DOHH2 (cell line): ENCODE results near the gene CNTN1.

Experiments used
- H3F3A ChIP-seq: fragments of 200-600 bp; sonication (generic), shearing (Covaris generic); 2 replicates; pipeline ENCODE4 v1.6.0; 2016; ENCODE audit warnings: antibody characterized with exemption, mild to moderate bottlenecking; ENCODE audit not compliant: control insufficient read depth, insufficient read depth
- H3K27ac ChIP-seq: fragments of 200-600 bp; sonication (generic); 2 replicates; pipeline ENCODE4 v1.5.1; 2014; ENCODE audit warnings: low read depth, mild to moderate bottlenecking, low read length, moderate library complexity
- H3K27me3 ChIP-seq: fragments of 200-600 bp; sonication (generic); 2 replicates; pipeline ENCODE4 v1.6.1; 2014; ENCODE audit warnings: mild to moderate bottlenecking, low read length, mixed read lengths; ENCODE audit not compliant: control insufficient read depth
- H3K36me3 ChIP-seq: fragments of 200-600 bp; sonication (generic); 2 replicates; pipeline ENCODE4 v1.6.1; 2014; ENCODE audit warnings: mild to moderate bottlenecking, low read length, moderate library complexity, mixed read lengths; ENCODE audit not compliant: control insufficient read depth
- H3K4me1 ChIP-seq: fragments of 200-600 bp; sonication (generic); 2 replicates; pipeline ENCODE4 v1.6.1; 2014; ENCODE audit warnings: mild to moderate bottlenecking, low read length, mixed read lengths; ENCODE audit not compliant: control insufficient read depth
- H3K4me2 ChIP-seq: fragments of 200-600 bp; sonication (generic); 2 replicates; pipeline ENCODE4 v1.6.0; 2014; ENCODE audit warnings: mild to moderate bottlenecking, low read length, moderate library complexity
- H3K4me3 ChIP-seq: fragments of 200-600 bp; sonication (generic); 2 replicates; pipeline ENCODE4 v1.5.1; 2014; ENCODE audit warnings: mild to moderate bottlenecking, low read length, mixed read lengths
- H3K79me2 ChIP-seq: fragments of 200-600 bp; sonication (generic); 2 replicates; pipeline ENCODE4 v1.6.1; 2014; ENCODE audit warnings: mild to moderate bottlenecking, low read length, mixed read lengths; ENCODE audit not compliant: control insufficient read depth
- H3K9me2 ChIP-seq: fragments of 200-600 bp; sonication (generic); replicated peaks from 2 replicates; pipeline ENCODE4 v1.6.1; 2014; ENCODE audit warnings: mild to moderate bottlenecking, low read length, mixed read lengths; ENCODE audit not compliant: control insufficient read depth
- H3K9me3 ChIP-seq: fragments of 200-600 bp; sonication (generic); 2 replicates; pipeline ENCODE4 v1.6.1; 2014; ENCODE audit warnings: antibody characterized with exemption, low read length, mixed read lengths; ENCODE audit not compliant: control insufficient read depth, insufficient read depth
- H4K20me1 ChIP-seq: fragments of 200-600 bp; sonication (generic); 2 replicates; pipeline ENCODE4 v1.6.0; 2014; ENCODE audit warnings: low read depth, mild to moderate bottlenecking, antibody characterized with exemption, low read length, moderate library complexity; ENCODE audit not compliant: control insufficient read depth, insufficient read depth
- EZH2phosphoT487 ChIP-seq: fragments of 200-600 bp; sonication (generic); IDR thresholded peaks from 2 replicates; pipeline ENCODE4 v1.6.1; 2017; ENCODE audit warnings: borderline replicate concordance, mild to moderate bottlenecking, antibody characterized with exemption, low read length, moderate library complexity, mixed read lengths
- TF ChIP-seq, protein P1 (sequence below): fragments of 200-600 bp; sonication (generic); IDR thresholded peaks from one replicate; pipeline ENCODE4 v1.5.1; 2014; ENCODE audit warnings: antibody characterized with exemption, mild to moderate bottlenecking, low read depth, low read length; ENCODE audit not compliant: poor library complexity, severe bottlenecking

Gene CNTN1

DNA sequence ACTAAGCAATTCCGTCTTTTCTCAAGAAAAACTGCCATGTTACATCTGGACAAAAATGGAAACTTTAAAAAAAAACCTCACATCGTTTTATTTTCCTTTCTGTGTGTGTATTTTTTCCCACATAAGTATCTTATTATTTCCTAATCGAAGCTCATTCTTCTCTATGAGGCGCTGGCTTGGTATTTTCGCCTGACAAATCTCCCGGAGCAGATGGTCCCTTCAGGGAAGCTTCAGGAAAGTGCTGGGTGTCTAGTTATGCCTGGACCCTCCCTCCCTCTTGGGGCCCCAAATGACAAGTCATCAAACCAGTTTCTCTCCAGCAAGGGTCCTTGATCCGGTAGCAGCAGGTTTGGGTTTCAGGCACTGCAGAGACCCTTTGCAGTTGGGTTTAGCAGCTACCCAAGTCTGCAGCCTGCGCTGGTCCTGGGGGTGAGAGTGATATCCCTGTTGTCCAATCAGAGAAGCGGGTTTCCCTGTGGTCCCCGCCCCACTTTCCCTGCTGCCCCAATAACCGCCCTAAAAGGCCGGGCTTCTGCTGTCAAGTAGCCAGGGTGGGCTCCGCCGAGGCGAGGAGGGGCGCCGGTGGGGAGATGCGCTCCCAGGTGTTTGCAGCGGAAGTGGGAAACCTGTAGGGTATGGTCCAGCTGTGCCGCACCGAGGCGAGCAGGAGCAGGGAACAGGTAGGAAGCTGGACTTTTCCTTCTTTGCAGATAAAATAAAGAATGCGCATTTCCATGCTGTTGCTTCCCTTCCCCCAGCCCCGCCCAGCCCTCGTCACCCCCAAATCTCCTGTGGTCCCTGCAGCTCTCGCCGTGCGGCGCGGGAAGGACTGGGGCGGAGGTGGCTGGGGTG is at the start of gene CNTN1:
TSS of gene CNTN1 (plus strand) at position 527 of the 852 bp plus-strand sequence.
- TF ChIP-seq EZH2phosphoT487: no peak
- TF ChIP-seq, protein P1, sequence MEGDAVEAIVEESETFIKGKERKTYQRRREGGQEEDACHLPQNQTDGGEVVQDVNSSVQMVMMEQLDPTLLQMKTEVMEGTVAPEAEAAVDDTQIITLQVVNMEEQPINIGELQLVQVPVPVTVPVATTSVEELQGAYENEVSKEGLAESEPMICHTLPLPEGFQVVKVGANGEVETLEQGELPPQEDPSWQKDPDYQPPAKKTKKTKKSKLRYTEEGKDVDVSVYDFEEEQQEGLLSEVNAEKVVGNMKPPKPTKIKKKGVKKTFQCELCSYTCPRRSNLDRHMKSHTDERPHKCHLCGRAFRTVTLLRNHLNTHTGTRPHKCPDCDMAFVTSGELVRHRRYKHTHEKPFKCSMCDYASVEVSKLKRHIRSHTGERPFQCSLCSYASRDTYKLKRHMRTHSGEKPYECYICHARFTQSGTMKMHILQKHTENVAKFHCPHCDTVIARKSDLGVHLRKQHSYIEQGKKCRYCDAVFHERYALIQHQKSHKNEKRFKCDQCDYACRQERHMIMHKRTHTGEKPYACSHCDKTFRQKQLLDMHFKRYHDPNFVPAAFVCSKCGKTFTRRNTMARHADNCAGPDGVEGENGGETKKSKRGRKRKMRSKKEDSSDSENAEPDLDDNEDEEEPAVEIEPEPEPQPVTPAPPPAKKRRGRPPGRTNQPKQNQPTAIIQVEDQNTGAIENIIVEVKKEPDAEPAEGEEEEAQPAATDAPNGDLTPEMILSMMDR: no peak
- no peaks in the 10 kb centered on the region for H4K20me1 ChIP-seq
- H3K27me3 ChIP-seq: no peaks in the 10 kb centered on the region
- no peaks in the 10 kb centered on the region for H3K4me1 ChIP-seq
- H3K79me2 ChIP-seq: no peaks in the 10 kb centered on the region
- no peak within 1 kb of the TSS for H3K27ac ChIP-seq
- H3F3A ChIP-seq: no peaks in the 10 kb centered on the region
- no peak within 1 kb of the TSS for H3K4me2 ChIP-seq
- no peaks in the 10 kb centered on the region for H3K9me3 ChIP-seq
- H3K9me2 ChIP-seq: no peaks in the 10 kb centered on the region
- no peaks in the 10 kb centered on the region for H3K36me3 ChIP-seq
- no peak within 1 kb of the TSS for H3K4me3 ChIP-seq

DNA sequence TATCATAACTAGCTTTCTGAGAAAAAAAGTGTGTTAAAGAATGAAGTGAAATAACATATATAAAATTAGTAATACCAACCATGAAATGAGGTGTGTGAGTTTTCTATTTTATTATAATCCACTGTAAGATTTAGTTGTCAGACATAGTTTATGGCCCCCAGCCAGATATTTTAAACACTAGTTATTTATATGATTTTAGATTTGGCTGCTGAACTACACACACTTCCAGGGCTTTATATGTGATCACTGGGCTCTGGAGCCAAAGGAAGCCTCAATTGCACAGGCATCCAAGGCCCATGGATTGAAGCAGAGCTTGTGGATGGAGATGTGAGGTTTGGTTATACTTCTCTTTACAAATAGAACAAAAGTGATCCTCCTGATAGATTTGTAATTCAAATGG is 48.7 kb upstream of the CNTN1 start:
- H3F3A ChIP-seq: no peaks in the 10 kb centered on the region
- H3K27me3 ChIP-seq: no peaks in the 10 kb centered on the region
- H3K79me2 ChIP-seq: no peaks in the 10 kb centered on the region
- TF ChIP-seq EZH2phosphoT487: no peak
- TF ChIP-seq, protein P1: no peak
- no peaks in the 10 kb centered on the region for H4K20me1 ChIP-seq
- no peak overlapping the region for H3K4me2 ChIP-seq
- H3K4me1 ChIP-seq: no peaks in the 10 kb centered on the region
- no peaks in the 10 kb centered on the region for H3K9me3 ChIP-seq
- no peak overlapping the region for H3K4me3 ChIP-seq
- no peak overlapping the region for H3K27ac ChIP-seq
- no peaks in the 10 kb centered on the region for H3K36me3 ChIP-seq
- H3K9me2 ChIP-seq: no peaks in the 10 kb centered on the region

DNA sequence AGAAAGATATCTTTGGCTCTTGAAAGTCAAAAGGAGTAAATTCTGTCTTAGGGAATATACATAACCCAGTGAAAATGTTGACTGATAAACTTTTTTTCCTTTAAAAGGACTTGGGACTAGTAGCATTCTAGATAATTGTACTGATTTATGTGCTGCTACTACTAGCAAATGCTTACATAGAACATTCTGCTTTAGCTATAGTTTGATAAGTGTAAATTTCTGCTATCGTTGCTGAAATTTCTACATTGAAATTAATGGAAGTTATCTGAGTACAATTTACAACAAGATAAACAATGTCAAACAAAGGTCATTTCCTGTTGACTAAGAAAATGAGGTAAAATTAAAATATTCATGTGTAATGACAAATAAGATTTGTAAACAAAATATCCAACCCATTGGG is 48.3 kb upstream of the CNTN1 start:
- H3K27me3 ChIP-seq: no peaks in the 10 kb centered on the region
- H3K4me3 ChIP-seq: no peak overlapping the region
- TF ChIP-seq, protein P1: no peak
- no peak for TF ChIP-seq EZH2phosphoT487
- H3K36me3 ChIP-seq: no peaks in the 10 kb centered on the region
- H3K9me2 ChIP-seq: no peaks in the 10 kb centered on the region
- H3K4me2 ChIP-seq: no peak overlapping the region
- H3F3A ChIP-seq: no peaks in the 10 kb centered on the region
- no peaks in the 10 kb centered on the region for H4K20me1 ChIP-seq
- H3K9me3 ChIP-seq: no peaks in the 10 kb centered on the region
- H3K4me1 ChIP-seq: no peaks in the 10 kb centered on the region
- no peaks in the 10 kb centered on the region for H3K79me2 ChIP-seq
- H3K27ac ChIP-seq: no peak overlapping the region
